Astrocyte (in vitro differentiated cells and primary cell): Measurements from ENCODE around the gene NINJ1. TPM values are rescaled to one million over a fixed set of nuclear protein-coding genes. Genes with fewer than 3 reads are reported as not detected.

ENCODE experiments used
- DNase-seq: peaks from one replicate; pipeline ENCODE4 v3.0.0-alpha.2; 2010; ENCODE audit warnings: low read depth
- FAIRE-seq: peaks from 2 replicates; lab custom pipeline; 2011; peaks lifted over from hg19 to GRCh38; lab: Jason Lieb, UNC
- H2AFZ ChIP-seq: 2 replicates; pipeline ENCODE4 v1.6.0; 2012; ENCODE audit warnings: low read depth, low read length, inconsistent platforms
- H3K27ac ChIP-seq: 2 replicates; pipeline ENCODE4 v1.5.1; 2011; ENCODE audit warnings: low read depth, low read length, inconsistent platforms
- H3K27me3 ChIP-seq: 2 replicates; pipeline ENCODE4 v1.6.0; 2011; ENCODE audit warnings: low read length, inconsistent platforms; ENCODE audit not compliant: insufficient read depth
- H3K36me3 ChIP-seq: 2 replicates; pipeline ENCODE4 v1.5.1; 2011; ENCODE audit warnings: low read length, inconsistent platforms; ENCODE audit not compliant: insufficient read depth
- H3K4me1 ChIP-seq: 2 replicates; pipeline ENCODE4 v1.5.1; 2011; ENCODE audit warnings: low read length, inconsistent platforms; ENCODE audit not compliant: insufficient read depth
- H3K4me2 ChIP-seq: 2 replicates; pipeline ENCODE4 v1.6.0; 2012; ENCODE audit warnings: low read length, inconsistent platforms
- H3K4me3 ChIP-seq: 2 replicates; pipeline ENCODE4 v1.5.1; 2011; ENCODE audit warnings: low read depth, mild to moderate bottlenecking, low read length, inconsistent platforms; ENCODE audit not compliant: insufficient read depth
- H3K79me2 ChIP-seq: 2 replicates; pipeline ENCODE4 v1.6.0; 2012; ENCODE audit warnings: mild to moderate bottlenecking, low read length, inconsistent platforms; ENCODE audit not compliant: insufficient read depth
- H3K9ac ChIP-seq: 2 replicates; pipeline ENCODE4 v1.6.0; 2012; ENCODE audit warnings: mild to moderate bottlenecking, low read length, inconsistent platforms
- H3K9me3 ChIP-seq: 2 replicates; pipeline ENCODE4 v1.5.1; 2012; ENCODE audit warnings: low read depth, mild to moderate bottlenecking, low read length, inconsistent platforms; ENCODE audit not compliant: insufficient read depth
- H4K20me1 ChIP-seq: 2 replicates; pipeline ENCODE4 v1.6.0; 2012; ENCODE audit warnings: low read length, inconsistent platforms; ENCODE audit not compliant: insufficient read depth
- H3K27ac Mint-ChIP-seq: one replicate; pipeline ENCODE4 v1.8.0; 2021; ENCODE audit warnings: mild to moderate bottlenecking, mixed read lengths; ENCODE audit not compliant: unreplicated experiment
- H3K27me3 Mint-ChIP-seq: one replicate; pipeline ENCODE4 v1.8.0; 2021; ENCODE audit warnings: low read depth, mixed read lengths; ENCODE audit not compliant: unreplicated experiment
- H3K36me3 Mint-ChIP-seq: one replicate; pipeline ENCODE4 v1.8.0; 2021; ENCODE audit warnings: low read depth, mixed read lengths; ENCODE audit not compliant: unreplicated experiment
- H3K4me1 Mint-ChIP-seq: one replicate; pipeline ENCODE4 v1.8.0; 2021; ENCODE audit warnings: low read depth, mixed read lengths; ENCODE audit not compliant: unreplicated experiment
- H3K4me3 Mint-ChIP-seq: one replicate; pipeline ENCODE4 v1.8.0; 2021; ENCODE audit warnings: mild to moderate bottlenecking, moderate library complexity, mixed read lengths; ENCODE audit not compliant: unreplicated experiment
- H3K9me3 Mint-ChIP-seq: one replicate; pipeline ENCODE4 v1.8.0; 2021; ENCODE audit warnings: mild to moderate bottlenecking, mixed read lengths; ENCODE audit not compliant: unreplicated experiment
- CTCF ChIP-seq: IDR thresholded peaks from 2 replicates; pipeline ENCODE4 v1.5.1; 2011; ENCODE audit warnings: low read depth, mild to moderate bottlenecking, inconsistent platforms, low read length, moderate library complexity; ENCODE audit not compliant: insufficient read depth
- EZH2 ChIP-seq: IDR thresholded peaks from 2 replicates; pipeline ENCODE4 v1.6.1; 2012; ENCODE audit warnings: mild to moderate bottlenecking, low read length, inconsistent platforms; ENCODE audit not compliant: insufficient read depth
- total RNA-seq: library from RNA; stranded (reverse); gene quantifications from 2 replicates; pipeline ENCODE4 v1.2.1, GENCODE V29; 2021

Gene NINJ1
- total RNA-seq, 1 donor from 2014 or later, result 28.3 TPM

- Histone ChIP-seq H3K79me2 (no peaks in the 10 kb centered on the region), H3K4me2 (no peak overlapping the region), H3K4me1 (peaks cover 8% of the 10 kb centered on the region), H3K4me3 (no peak overlapping the region), H3K9ac (no peak overlapping the region), H3K27ac (no peak overlapping the region), H3K36me3 (peaks cover 3% of the 10 kb centered on the region), H4K20me1 (peaks cover 29% of the 10 kb centered on the region), H3K27me3 (no peaks in the 10 kb centered on the region), H3K9me3 (no peaks in the 10 kb centered on the region), H2AFZ (no peak overlapping the region)
- no peak overlapping the region for H3K27ac Mint-ChIP-seq
- FAIRE-seq (no peak), DNase-seq (no peak)
- peaks cover 9% of the 10 kb centered on the region for H3K27me3 Mint-ChIP-seq
- no peaks in the 10 kb centered on the region for H3K9me3 Mint-ChIP-seq
- peaks cover 5% of the 10 kb centered on the region for H3K36me3 Mint-ChIP-seq
- no peaks in the 10 kb centered on the region for H3K4me1 Mint-ChIP-seq
- TF ChIP-seq CTCF (no peak), EZH2 (no peak)
- H3K4me3 Mint-ChIP-seq, result no peak overlapping the region
Measured at GRCh38 chr9:93114169-93114983, 19.7 kb downstream of the NINJ1 start.

GRCh38 chr9:93112864-93113389, 21.1 kb downstream of the NINJ1 start:
- peaks cover 9% of the 10 kb centered on the region for H3K36me3 Mint-ChIP-seq

More at GRCh38 chr9:93112864-93113389, 21.1 kb downstream of the NINJ1 start:
- Histone ChIP-seq H3K9ac (no peak overlapping the region), H3K27me3 (no peaks in the 10 kb centered on the region), H3K36me3 (peaks cover 3% of the 10 kb centered on the region), H3K27ac (no peak overlapping the region), H4K20me1 (peaks cover 43% of the 10 kb centered on the region), H3K4me2 (no peak overlapping the region), H3K9me3 (no peaks in the 10 kb centered on the region), H3K4me1 (peaks cover 8% of the 10 kb centered on the region), H3K4me3 (no peak overlapping the region), H3K79me2 (no peaks in the 10 kb centered on the region), H2AFZ (no peak overlapping the region)
- DNase-seq (no peak), FAIRE-seq (no peak)
- H3K9me3 Mint-ChIP-seq, result no peaks in the 10 kb centered on the region
- TF ChIP-seq EZH2 (no peak), CTCF (no peak)
- H3K4me1 Mint-ChIP-seq, result no peaks in the 10 kb centered on the region
- H3K27me3 Mint-ChIP-seq, result peaks cover 2% of the 10 kb centered on the region
- no peak overlapping the region for H3K27ac Mint-ChIP-seq
- no peak overlapping the region for H3K4me3 Mint-ChIP-seq
